ENCODE results near the gene GNAT2.

GNAT2 gene

DNA sequence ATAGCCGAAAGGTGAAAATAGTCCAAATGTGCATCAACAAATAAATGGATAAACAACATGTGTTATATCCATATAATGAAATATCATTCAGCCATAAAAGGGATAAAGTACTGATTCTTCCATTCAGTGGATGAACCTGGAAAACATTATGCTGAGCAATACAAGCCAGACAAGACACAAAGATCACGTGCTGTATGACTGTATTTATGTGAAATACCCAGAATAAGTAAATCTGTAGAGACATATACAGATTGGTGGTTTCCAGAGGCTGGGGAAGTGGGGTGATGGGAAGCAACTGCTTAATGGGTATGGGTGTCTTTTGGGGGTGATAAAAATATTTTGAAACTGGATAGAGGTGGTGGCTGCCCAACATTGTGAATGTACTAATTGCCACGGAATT, 23.2 kb upstream of the GNAT2 start:
- DNase-seq (ENCODE audit: low read depth in 2 of 3, low spot score in 1 of 3), result no peak

DNA sequence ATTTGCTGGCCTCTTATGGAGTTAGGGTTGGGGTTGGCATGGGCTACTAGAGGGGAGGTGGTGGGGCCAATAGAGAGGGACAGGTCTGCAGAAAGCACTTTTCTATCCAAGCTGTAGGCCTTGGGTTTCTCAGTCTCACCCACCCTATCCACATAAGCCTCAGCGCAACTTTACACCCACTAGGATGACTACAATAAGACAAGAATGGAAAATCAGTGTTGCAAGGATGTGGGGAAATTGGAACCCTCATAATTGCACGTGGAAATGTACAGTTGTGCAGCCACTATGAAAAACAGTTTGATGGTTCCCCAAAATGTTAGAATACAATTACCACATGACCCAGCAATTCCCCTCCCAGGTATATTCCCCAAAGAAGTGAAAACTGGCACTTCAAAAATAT, 22.4 kb upstream of the GNAT2 start:
- DNase-seq (ENCODE audit: low read depth in 2 of 3, low spot score in 1 of 3), result no peak

DNA sequence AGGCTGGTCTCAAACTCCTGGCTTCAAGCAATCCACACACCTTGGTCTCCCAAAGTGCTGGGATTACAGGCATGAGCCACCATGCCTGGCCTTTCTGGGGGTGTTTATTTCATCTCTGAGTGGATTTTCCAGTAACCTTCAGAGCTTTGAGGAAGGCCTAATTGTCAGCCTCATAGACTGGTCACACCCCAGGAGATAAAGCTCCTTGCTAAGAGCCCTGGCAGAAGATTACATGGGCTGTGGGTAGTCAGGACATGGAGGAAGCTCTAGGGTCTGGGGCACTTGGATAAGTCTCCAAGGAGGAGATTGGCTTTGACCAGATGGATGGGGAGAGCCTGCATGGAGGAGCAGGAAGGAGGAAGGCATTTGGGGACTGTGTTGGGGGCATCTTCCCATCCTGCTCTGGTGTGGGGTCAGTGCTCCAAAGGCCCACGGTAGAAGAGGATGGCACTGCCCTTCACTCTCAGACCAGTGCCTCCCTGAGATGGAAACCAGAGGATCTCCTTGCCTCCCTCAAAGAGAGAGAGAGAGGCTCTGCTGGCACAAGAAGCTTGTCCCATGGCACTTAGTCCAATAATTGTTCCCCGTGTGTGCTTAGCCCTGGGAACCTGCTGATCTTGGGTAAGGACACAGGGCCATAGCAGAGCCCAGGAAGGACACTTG, 21.8 kb upstream of the GNAT2 start:
- no peak for DNase-seq (ENCODE audit: low read depth in 2 of 3, low spot score in 1 of 3)

DNA sequence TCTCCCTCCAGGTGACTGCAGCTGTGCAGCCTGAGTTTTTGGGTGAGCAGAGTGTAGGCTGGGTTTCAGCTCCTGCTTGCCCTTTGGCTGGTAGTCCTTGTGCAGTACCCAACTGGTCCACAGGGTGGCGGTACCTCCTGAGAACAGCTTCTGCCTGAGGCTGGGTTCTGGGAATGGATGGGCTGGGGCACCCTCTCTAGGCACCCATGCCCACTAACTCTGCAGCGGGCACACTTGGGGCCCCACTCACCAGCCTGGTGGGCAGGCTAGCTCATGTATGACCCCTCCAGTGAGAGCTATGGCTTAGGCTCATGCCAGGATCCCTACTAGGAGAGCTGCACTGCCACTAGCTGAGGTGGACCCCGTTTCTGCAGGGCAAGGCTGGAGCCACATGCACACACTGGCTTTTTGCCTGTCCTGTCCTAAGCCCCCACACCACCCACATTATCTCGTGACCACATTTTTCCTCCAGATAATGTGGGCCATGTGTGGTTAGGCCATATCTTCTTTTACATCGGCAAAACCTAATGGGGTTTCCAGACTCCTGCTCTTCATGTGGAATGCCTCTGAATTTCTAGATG, 21.0 kb upstream of the GNAT2 start:
- DNase-seq (ENCODE audit: low read depth in 2 of 3, low spot score in 1 of 3), result peak; percentile 83 to 99 (median 88)

DNA sequence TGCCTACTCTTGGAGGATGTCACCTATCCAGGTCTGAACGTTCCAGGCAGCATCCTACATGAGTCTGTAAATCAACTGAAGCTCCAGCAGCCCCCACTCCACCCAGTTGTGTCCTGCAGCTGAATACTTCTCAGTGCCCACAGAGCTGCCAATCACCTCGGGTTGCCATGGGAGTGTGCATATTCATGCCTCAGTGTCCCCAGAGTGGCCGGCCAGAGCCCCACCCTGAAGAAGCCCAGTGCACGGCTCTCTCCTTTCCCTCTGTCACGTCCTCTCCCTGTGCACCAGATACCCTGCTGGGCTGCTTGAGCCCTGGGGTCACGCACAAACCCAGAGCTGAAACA, 20.4 kb upstream of the GNAT2 start:
- DNase-seq (ENCODE audit: low read depth in 2 of 3, low spot score in 1 of 3), result no peak

DNA sequence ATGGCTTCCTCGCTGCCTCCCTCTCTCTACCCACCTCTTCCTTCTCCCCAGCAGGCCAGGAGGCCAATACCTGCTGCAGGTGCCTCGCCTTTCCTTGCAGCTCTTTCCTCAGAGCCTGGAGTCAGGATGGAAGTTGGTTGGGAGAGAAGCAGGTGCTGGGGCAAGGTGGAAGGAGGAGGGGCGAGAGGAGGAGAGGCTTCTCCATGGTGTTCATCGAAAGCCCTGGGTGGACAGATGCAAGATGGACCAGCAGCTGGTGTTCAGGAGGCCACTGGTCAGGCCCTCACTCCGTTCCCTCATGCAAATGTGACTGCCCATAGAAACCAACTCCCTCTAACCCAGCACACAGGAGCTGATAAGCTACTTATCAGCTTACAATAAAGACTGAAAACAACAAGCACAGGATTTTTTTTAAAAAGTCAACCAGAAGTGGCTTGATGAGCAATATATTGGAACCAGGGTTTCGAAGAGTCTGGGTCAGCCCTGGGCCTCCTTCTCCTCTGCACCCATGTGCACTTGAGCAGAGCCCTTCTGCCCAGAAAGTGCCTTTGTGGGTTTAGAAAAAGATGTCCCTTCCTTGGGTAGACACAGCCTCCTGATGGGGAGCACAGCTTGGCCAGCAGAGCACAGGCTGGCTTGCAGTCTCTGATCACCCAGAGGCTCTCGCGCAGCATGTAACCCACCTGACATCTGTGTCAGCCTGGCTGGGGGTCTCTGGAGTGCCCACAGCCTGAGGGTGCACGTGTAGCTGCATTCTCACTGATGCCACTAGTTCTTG, 19.8 kb upstream of the GNAT2 start:
- no peak for DNase-seq (ENCODE audit: low read depth in 2 of 3, low spot score in 1 of 3)

DNA sequence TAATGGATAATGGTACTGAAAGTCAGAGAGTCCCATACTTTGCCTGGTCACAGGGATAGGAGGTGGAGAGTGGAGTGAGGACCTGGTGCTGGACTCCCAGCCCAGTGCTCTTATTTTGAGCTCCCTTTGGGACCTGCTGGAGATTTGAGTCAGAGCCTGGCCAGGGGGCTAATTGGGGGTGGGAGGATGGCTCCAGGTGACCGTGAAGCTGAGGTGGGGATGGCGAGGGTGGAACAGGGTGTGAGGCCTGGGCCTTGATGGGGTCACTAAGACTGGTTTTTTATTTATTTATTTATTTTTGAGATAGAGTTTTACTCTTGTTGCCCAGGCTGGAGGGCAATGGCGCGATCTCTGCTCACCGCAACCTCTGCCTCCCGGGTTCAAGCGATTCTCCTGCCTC, 18.0 kb upstream of the GNAT2 start:
- DNase-seq (ENCODE audit: low read depth in 2 of 3, low spot score in 1 of 3), result no peak

DNA sequence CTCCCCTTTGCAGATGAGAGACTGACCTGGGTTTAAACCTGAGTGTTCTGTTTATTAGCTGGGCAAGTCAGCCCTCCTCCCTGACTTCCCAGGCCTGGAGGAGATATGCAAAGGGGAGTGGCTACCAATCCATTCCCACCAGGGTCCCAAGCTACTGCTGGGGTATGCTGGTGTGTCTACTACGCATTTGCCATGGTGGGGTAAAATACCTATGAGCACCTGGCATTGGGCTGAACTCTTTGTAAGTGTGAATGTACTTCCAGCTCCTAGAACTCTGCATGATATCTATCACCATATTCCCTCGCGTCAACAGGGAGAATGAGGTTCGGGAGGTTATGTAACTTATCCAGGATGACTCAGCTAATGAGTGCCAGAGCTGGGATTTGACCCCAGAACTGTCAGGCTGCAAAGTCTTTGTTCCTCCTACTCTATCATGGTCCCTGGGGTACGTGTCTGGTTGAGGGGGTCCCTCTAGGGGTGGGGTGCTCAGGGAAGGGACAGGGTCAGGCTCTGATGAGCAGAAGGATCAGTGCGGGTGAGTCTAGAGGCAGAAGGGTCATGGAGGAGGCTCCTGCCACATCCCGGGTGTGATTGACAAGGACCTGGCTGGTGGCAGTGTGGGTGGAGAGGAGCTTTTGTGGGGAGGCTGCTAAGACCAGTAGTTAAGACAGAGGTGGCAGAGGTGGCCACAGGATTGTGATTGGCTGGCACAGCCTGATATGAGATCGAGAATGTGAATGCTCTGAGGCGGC, 17.0 kb upstream of the GNAT2 start:
- DNase-seq (ENCODE audit: low read depth in 2 of 3, low spot score in 1 of 3), result no peak

DNA sequence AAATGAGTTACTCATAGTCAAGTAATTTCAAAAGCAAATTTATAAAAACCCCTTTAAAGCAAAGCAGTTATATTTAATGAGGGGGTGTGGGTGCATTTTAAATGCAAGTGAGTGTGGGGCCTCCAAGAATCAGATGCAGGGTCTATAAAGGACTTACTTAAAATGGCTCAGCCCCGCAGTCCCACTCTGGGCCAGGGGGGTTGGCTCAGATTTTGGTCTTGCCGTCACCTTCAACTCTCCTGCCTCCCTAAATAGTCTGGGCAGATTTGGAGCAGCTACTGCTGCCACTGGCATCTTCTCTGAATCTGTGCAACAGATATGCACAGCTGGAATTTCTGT, 16.4 kb upstream of the GNAT2 start:
- DNase-seq (ENCODE audit: low read depth in 2 of 3, low spot score in 1 of 3), result no peak

DNA sequence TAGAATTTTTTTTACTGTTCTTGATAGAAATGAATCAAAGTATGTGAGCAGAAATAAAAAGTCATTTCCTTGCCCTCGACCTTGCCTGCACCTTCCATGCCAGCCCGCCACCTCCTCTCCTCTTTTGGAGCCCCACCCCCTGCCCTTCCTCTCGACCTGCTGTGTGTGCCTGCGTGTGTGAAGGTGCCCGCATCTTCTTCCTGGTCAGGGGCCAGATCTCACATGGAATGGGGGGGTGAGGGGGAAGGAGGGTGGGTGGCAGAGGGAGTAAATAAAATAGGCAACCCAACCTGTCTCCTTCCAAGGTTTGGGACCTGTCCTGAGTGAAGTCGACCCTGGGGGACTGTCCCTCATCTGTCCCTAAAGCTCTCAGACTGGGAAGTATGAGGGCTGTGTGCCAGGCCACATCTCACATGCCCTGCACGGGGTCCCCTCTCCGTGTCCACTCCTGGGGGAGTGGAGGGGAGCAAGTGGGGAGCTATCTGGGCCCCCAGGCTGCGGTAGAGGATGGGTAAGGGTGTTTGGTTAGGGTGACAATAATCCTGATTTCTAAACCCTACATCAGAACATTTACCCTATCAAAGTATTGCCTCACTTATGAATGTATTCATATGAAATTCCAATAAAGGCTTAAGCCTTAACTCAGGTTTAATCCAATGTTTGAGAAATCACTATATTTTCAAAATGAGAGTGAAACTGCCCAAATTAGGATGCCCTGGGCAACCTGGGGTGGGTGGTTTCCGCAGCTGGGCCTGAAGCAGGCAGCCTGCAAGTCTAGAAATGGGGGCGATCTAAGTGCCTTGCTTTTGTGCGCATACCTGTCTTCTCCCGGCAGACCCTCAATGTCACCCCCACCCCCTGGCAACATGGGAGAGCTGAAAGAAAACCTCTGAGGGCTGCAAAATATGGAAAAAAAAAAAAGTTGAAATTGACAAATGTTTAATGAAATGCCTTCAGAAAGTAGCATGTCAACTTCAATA, 15.6 kb upstream of the GNAT2 start:
- DNase-seq (ENCODE audit: low read depth in 2 of 3, low spot score in 1 of 3), result no peak

DNA sequence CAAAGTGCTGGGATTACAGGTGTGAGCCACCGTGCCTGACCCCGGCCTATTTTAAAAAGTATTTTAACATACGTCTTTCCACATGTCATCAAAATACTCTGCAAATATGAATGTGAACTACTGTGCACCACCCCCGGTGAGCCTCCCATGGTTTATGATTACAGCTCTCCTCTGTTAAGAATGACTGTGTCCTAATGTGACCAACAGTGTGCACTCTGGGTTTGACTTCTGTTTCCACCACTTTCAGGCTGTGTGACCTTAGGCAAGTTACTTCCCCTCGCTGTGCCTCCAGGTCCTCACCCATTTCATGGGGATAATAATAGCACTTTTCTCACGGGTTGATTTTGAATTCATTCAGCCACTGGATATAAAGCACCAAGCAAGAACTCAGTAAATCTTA, 14.9 kb upstream of the GNAT2 start:
- DNase-seq (ENCODE audit: low read depth in 2 of 3, low spot score in 1 of 3), result no peak

DNA sequence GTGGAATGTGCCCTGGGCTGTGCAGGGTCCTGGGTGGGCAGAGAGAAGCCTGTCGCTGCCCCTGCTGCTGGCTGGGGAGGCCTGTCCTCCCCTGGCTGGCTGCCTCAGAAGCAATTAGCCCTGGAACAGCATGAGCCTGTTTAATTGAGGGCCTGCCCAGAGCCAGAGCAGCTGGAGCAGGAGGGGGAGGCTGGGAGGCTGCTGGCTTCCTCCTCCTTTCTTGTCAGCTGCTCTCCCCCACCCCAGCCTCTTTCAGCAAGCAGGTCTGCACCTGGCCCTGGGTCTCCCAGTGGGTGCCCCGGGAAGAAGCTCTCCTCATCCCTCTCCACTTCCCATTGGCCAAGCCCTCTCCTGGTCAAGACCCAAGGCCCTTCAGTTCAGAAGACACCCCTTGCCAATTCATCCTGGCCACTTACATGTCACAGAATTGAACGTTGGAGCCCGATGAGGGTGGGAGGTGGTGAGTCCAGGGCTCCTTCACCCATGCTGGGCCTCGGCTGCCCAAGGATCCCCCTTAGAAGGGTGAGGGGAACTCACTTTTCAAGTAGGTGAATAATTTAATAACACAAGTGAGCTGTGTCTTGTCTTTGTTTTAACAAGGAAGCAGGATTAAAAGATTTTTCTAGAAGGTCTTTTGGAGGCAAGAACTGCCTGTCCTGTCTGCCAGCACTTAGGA, 13.4 kb upstream of the GNAT2 start:
- no peak for DNase-seq (ENCODE audit: low read depth in 2 of 3, low spot score in 1 of 3)

DNA sequence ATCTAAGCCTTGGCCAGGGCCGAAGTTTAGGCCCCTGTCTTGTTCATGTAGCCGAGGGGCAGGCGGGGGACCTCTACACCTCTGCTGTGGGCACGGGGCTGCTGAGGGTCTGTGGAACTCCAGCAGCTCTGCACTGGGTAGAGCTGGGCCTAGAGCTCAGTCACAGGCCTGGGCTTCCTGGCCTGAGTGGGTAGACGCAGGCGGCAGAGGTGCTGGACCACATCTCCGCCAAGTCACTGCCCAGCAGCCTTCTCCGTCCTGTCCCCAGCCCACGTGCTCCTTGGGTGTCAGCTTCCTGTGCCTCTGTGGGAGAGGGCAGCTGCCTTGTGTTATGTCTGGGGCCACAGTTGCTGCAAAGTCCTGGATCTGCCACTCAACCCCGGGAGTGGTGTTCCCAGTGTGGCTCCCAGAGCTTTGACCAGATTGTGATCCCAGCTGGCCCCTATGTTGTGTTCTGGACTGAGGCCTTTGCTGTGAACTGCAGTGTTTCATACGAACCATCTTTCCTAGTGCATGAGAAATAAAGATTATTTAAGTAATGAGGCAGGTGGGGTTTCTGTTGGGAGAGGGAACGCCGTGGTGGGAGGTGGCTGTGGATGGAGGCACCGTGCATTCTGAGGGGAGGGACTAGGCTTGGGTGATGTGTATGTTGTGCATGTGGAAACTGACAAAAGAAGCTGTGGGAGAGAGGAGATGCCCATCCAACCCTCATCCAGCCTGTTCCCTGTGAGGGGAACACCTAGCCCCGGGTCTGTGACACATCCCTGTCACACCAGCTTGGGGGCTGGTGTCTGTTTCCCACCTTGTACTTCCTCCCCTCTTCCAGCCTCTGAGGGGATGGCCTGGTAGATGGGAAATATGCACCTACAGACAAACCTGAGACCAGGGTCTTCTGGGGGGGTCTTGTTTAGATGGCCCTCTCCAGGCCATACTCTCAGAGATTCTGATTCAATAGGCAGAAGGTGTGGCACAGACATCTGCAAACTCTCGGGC, 12.4 kb upstream of the GNAT2 start:
- no peak for DNase-seq (ENCODE audit: low read depth in 2 of 3, low spot score in 1 of 3)

DNA sequence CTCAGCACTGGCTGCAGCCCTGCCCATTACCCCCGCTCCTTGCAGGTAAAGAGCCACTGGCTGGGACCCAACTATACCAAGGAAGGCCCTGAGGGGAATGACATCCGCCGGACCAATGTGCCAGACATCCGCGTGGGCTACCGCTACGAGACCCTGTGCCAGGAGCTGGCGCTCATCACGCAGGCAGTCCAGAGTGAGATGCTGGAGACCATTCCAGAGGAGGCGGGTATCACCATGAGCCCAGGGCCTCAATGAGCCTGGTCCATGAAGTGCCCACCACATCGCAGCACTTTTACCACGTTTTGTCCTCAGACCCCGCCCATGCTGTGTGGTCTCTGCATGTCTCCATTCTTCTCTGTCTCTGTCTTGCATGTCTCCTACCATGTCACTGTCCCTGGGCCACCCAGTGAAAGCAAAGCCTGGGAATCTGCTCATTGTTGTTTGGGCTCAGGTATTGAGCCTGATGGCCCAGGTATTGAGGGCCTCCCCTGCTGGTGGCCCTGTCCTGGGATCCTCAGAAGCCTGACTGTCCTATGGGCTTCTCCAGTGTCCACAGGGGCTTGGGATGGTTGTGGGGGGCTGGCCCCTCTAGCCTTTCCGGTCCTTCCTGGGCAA, 11.6 kb upstream of the GNAT2 start:
- DNase-seq (ENCODE audit: low read depth in 2 of 3, low spot score in 1 of 3), result no peak

DNA sequence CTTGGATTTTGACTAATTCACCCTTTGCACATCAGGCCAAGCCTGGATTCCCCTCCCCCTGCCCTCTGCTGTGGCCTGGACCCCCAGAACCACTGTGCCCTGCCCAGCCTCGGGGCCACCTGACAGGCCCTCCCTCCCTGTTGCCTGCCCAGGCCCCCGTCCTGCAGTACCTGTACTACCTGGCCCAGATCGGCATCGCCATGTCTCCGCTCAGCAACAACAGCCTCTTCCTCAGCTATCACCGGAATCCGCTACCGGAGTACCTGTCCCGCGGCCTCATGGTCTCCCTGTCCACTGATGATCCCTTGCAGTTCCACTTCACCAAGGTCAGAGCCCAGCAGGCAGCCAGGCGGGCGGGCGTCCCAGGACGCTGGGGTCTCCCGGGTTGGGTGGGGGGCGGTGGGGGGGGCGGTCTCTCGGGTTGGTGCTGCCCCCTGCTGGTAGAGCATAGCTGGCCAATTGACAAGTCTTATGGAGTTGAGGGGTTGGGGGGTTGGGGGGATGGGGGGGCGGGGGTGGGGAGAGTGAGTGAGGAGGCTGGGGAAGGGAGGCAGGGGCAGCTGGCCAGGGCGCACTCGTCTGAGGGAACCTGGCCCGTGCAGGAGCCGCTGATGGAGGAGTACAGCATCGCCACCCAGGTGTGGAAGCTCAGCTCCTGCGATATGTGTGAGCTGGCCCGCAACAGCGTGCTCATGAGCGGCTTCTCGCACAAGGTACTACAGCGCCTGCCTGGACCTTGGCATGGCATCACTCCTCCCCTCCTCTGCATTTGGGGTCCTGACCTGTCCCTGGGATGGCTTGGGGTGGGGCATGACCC, 10.9 kb upstream of the GNAT2 start:
- DNase-seq (ENCODE audit: low read depth in 2 of 3, low spot score in 1 of 3), result peak in 1 of 3 donors; percentile 14

DNA sequence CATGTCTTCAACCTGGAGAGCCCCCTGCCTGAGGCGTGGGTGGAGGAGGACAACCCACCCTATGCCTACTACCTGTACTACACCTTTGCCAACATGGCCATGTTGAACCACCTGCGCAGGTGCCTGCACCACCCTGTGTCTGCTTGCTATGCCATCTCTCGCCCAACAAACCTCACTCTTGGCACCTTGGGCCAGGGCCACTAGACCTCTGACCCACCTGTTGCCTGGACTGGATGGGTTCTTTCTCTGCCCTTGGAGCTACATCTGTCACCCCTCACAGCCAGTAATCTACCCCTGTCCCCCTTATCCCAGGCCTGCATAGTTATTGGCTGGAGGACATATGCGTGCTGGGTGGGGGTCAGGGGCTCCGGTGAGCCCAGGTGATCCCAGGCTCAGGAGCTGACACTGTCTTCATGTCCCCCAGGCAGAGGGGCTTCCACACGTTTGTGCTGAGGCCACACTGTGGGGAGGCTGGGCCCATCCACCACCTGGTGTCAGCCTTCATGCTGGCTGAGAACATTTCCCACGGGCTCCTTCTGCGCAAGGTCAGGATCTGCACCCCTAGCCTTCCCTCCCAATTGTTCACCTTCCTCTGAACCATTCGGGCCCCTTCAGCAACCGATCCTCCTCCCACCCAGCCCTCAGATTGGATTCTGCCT, 10.1 kb upstream of the GNAT2 start:
- DNase-seq (ENCODE audit: low read depth in 2 of 3, low spot score in 1 of 3), result no peak
